ENCODE measurements around the gene UBTD1. TPM values are rescaled to one million over a fixed set of nuclear protein-coding genes. Genes with fewer than 3 reads are reported as not detected.

UBTD1 gene, protein sequence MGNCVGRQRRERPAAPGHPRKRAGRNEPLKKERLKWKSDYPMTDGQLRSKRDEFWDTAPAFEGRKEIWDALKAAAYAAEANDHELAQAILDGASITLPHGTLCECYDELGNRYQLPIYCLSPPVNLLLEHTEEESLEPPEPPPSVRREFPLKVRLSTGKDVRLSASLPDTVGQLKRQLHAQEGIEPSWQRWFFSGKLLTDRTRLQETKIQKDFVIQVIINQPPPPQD
- total RNA-seq (2022; extraction: Qiagen RNA extraction; ENCODE audit: low read depth) = 15.7 to 20.4 TPM (median 17.4 TPM) in 5 replicates

GRCh38 chr10:97498841-97499560 is at the start of gene UBTD1:
UBTD1 (plus strand) TSS chr10:97498924; CDS start chr10:97499204, 280 bp downstream.

GRCh38 chr10:97498076-97498840 is 466 bp upstream of the UBTD1 start, which contains the start of gene MMS19:
MMS19 (minus strand) TSS chr10:97498422; CDS start chr10:97498384, 38 bp downstream.

DNA sequence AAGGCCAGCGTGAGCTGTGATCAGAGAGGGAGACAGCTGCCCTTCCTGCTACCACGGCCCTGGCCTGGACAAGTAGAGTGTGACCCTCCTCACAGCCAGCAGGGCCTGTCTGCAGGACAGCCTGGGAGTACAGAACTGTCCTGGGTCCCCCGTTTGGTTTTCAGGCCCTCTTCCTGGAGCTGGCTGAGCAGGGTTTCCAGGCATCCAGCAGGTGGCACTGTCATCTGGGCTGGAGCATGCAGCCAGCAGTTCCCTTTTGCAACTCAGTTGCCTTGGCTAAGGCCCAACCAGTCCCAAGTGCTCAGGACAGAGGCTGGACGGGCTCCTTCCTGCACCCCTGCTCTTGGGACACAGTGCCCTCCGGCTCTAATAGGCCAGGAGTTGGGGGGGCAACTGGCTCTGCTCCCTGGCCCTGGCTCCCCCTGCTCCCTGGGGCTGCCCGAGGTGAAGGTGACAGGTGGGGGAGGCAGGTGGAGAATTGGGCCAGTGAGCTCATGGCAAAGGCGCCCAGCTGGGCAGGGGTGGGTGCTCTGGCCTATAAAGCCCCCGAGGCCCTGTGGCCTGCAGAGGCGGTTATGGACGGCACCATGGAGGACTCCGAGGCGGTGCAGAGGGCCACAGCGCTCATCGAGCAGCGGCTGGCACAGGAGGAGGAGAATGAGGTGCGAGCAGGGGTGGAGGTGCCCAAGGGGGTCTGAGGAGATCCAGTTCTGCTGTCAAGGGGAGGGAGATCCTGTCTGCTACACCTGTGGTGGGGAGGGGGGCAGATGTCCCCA is 73.7 kb downstream of the UBTD1 start, which contains the start of gene ANKRD2:
TSS of gene ANKRD2 (plus strand) at position 566 of the 776 bp plus-strand sequence. CDS start at position 576, 10 bp downstream.

GRCh38 chr10:97584060-97584797 is 85.5 kb downstream of the UBTD1 start, which contains the start of gene HOGA1:
HOGA1 (plus strand) TSS chr10:97584389; CDS start chr10:97584704, 315 bp downstream.

GRCh38 chr10:97589479-97589878 is 90.8 kb downstream of the UBTD1 start, which contains the start of gene C10orf62:
C10orf62 (plus strand) TSS chr10:97589721; CDS start chr10:97589898, 177 bp downstream.

Other genes with a start within 250 kb of the UBTD1 start
- 5.0 to 6.3 TPM (median 5.3 TPM) in 5 replicates for gene ARHGAP19, start 206.3 kb upstream of the UBTD1 start, total RNA-seq (2022; extraction: Qiagen RNA extraction; ENCODE audit: low read depth)
- 0.78 to 2.2 TPM (median 1.7 TPM) in 5 replicates for gene FRAT1, start 179.7 kb upstream of the UBTD1 start, total RNA-seq (2022; extraction: Qiagen RNA extraction; ENCODE audit: low read depth)
- gene FRAT2, start 164.2 kb upstream of the UBTD1 start, total RNA-seq (2022; extraction: Qiagen RNA extraction; ENCODE audit: low read depth) = 6.0 to 8.5 TPM (median 8.2 TPM) in 5 replicates
- 58.5 to 74.6 TPM (median 60.5 TPM) in 5 replicates for gene RRP12, start 97.6 kb upstream of the UBTD1 start, total RNA-seq (2022; extraction: Qiagen RNA extraction; ENCODE audit: low read depth)
- gene PGAM1, start 72.7 kb upstream of the UBTD1 start, total RNA-seq (2022; extraction: Qiagen RNA extraction; ENCODE audit: low read depth) = 583 to 640 TPM (median 631 TPM) in 5 replicates
- gene EXOSC1, start 52.9 kb upstream of the UBTD1 start, total RNA-seq (2022; extraction: Qiagen RNA extraction; ENCODE audit: low read depth) = 53.5 to 58.6 TPM (median 54.4 TPM) in 5 replicates
- gene ZDHHC16, start 52.7 kb upstream of the UBTD1 start, total RNA-seq (2022; extraction: Qiagen RNA extraction; ENCODE audit: low read depth) = 44.6 to 56.7 TPM (median 50.7 TPM) in 5 replicates
- gene MMS19, start 502 bp upstream of the UBTD1 start, total RNA-seq (2022; extraction: Qiagen RNA extraction; ENCODE audit: low read depth) = 34.2 to 51.5 TPM (median 48.9 TPM) in 5 replicates
- gene ANKRD2, start 73.9 kb downstream of the UBTD1 start, total RNA-seq (2022; extraction: Qiagen RNA extraction; ENCODE audit: low read depth) = 2.9 to 5.1 TPM (median 4.3 TPM) in 5 replicates
- 0.57 to 1.2 TPM (median 0.96 TPM) in 5 replicates for gene HOGA1, start 85.5 kb downstream of the UBTD1 start, total RNA-seq (2022; extraction: Qiagen RNA extraction; ENCODE audit: low read depth)
- not detected in 5 replicates for gene C10orf62, start 90.8 kb downstream of the UBTD1 start, total RNA-seq (2022; extraction: Qiagen RNA extraction; ENCODE audit: low read depth)
- gene MORN4, start 134.6 kb downstream of the UBTD1 start, total RNA-seq (2022; extraction: Qiagen RNA extraction; ENCODE audit: low read depth) = 6.8 to 8.5 TPM (median 7.3 TPM) in 5 replicates
- gene PI4K2A, start 141.7 kb downstream of the UBTD1 start, total RNA-seq (2022; extraction: Qiagen RNA extraction; ENCODE audit: low read depth) = 27.9 to 32.8 TPM (median 31.9 TPM) in 5 replicates
- 73.6 to 110 TPM (median 82.0 TPM) in 5 replicates for gene AVPI1, start 188.3 kb downstream of the UBTD1 start, total RNA-seq (2022; extraction: Qiagen RNA extraction; ENCODE audit: low read depth)
- gene MARVELD1, start 214.8 kb downstream of the UBTD1 start, total RNA-seq (2022; extraction: Qiagen RNA extraction; ENCODE audit: low read depth) = 36.8 to 41.1 TPM (median 39.3 TPM) in 5 replicates
- 23.0 to 27.7 TPM (median 25.1 TPM) in 5 replicates for gene ZFYVE27, start 238.2 kb downstream of the UBTD1 start, total RNA-seq (2022; extraction: Qiagen RNA extraction; ENCODE audit: low read depth)